ENCODE measurements around the gene GLB1L2. TPM values are rescaled to one million over a fixed set of nuclear protein-coding genes. Genes with fewer than 3 reads are reported as not detected.

The GLB1L2 gene
- total and polyA plus RNA-seq, 2 experiments from 2014 or later: 3.3 to 12.3 TPM

DNA sequence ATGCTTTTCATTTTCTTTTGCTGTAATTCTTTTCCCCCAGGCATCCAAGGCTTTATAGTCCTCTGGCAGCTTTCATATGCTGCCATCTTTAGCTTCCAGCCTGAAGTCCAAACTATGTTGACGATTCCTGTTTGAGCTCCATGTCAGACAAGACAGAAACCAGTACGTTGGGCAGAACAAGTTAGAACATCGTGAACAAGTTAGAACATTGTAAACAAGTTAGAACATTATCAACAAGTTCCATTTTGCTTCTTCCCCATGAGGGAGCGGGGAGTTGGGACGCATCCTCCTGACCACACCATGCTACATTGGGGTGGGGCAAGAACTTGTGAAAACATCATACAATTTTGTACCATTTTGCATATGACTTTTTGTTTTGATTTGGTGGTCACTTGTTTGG is 23.9 kb downstream of the GLB1L2 start (continued):
- TF ChIP-seq JUNB (IDR thresholded peaks at IDR 0.05; ENCODE audit: unreplicated experiment): no peak
- no peak for TF ChIP-seq ZNF331 (CRISPR knock-in tag; IDR thresholded peaks at IDR 0.05; ENCODE audit: low read depth)
- no peak for TF ChIP-seq STAT1 (IDR thresholded peaks at IDR 0.05; ENCODE audit: unreplicated experiment)
- TF ChIP-seq CREB1 (CRISPR knock-in tag; IDR thresholded peaks at IDR 0.05; ENCODE audit: low read depth): no peak
- TF ChIP-seq EZH2phosphoT487 (IDR thresholded peaks at IDR 0.05; ENCODE audit: unreplicated experiment): no peak
- TF ChIP-seq, protein P1, sequence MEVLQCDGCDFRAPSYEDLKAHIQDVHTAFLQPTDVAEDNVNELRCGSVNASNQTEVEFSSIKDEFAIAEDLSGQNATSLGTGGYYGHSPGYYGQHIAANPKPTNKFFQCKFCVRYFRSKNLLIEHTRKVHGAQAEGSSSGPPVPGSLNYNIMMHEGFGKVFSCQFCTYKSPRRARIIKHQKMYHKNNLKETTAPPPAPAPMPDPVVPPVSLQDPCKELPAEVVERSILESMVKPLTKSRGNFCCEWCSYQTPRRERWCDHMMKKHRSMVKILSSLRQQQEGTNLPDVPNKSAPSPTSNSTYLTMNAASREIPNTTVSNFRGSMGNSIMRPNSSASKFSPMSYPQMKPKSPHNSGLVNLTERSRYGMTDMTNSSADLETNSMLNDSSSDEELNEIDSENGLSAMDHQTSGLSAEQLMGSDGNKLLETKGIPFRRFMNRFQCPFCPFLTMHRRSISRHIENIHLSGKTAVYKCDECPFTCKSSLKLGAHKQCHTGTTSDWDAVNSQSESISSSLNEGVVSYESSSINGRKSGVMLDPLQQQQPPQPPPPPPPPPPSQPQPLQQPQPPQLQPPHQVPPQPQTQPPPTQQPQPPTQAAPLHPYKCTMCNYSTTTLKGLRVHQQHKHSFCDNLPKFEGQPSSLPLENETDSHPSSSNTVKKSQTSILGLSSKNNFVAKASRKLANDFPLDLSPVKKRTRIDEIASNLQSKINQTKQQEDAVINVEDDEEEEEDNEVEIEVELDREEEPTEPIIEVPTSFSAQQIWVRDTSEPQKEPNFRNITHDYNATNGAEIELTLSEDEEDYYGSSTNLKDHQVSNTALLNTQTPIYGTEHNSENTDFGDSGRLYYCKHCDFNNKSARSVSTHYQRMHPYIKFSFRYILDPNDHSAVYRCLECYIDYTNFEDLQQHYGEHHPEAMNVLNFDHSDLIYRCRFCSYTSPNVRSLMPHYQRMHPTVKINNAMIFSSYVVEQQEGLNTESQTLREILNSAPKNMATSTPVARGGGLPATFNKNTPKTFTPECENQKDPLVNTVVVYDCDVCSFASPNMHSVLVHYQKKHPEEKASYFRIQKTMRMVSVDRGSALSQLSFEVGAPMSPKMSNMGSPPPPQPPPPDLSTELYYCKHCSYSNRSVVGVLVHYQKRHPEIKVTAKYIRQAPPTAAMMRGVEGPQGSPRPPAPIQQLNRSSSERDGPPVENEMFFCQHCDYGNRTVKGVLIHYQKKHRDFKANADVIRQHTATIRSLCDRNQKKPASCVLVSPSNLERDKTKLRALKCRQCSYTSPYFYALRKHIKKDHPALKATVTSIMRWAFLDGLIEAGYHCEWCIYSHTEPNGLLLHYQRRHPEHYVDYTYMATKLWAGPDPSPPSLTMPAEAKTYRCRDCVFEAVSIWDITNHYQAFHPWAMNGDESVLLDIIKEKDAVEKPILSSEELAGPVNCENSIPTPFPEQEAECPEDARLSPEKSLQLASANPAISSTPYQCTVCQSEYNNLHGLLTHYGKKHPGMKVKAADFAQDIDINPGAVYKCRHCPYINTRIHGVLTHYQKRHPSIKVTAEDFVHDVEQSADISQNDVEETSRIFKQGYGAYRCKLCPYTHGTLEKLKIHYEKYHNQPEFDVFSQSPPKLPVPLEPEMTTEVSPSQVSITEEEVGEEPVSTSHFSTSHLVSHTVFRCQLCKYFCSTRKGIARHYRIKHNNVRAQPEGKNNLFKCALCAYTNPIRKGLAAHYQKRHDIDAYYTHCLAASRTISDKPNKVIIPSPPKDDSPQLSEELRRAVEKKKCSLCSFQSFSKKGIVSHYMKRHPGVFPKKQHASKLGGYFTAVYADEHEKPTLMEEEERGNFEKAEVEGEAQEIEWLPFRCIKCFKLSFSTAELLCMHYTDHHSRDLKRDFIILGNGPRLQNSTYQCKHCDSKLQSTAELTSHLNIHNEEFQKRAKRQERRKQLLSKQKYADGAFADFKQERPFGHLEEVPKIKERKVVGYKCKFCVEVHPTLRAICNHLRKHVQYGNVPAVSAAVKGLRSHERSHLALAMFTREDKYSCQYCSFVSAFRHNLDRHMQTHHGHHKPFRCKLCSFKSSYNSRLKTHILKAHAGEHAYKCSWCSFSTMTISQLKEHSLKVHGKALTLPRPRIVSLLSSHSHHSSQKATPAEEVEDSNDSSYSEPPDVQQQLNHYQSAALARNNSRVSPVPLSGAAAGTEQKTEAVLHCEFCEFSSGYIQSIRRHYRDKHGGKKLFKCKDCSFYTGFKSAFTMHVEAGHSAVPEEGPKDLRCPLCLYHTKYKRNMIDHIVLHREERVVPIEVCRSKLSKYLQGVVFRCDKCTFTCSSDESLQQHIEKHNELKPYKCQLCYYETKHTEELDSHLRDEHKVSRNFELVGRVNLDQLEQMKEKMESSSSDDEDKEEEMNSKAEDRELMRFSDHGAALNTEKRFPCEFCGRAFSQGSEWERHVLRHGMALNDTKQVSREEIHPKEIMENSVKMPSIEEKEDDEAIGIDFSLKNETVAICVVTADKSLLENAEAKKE (CRISPR knock-in tag; IDR thresholded peaks at IDR 0.05): no peak

GRCh38 chr11:134356656-134357544 is 25.1 kb downstream of the GLB1L2 start:
- peaks cover 2% of the 10 kb centered on the region; the same call in 2 of the 3 replicates for H3K36me3 Mint-ChIP-seq (ENCODE audit: low read depth)
- peaks cover 4% of the 10 kb centered on the region; the same call in 1 of the 3 replicates for H3K9me3 Mint-ChIP-seq
- no peaks in the 10 kb centered on the region for H3K79me2 ChIP-seq (replicated peaks; ENCODE audit: insufficient read depth)
- H3K27ac ChIP-seq (ENCODE audit: low read depth): no peak overlapping the region
- H3K4me1 ChIP-seq (ENCODE audit: insufficient read depth): no peaks in the 10 kb centered on the region
- no peak for ATAC-seq
- H3K36me3 ChIP-seq (ENCODE audit: insufficient read depth): no peaks in the 10 kb centered on the region
- no peak overlapping the region for H3K4me3 Mint-ChIP-seq
- no peak overlapping the region for H3K4me3 ChIP-seq
- no peaks in the 10 kb centered on the region for H4K20me1 ChIP-seq (replicated peaks; ENCODE audit: insufficient read depth)
- H3F3A ChIP-seq (replicated peaks; ENCODE audit: low read depth): no peaks in the 10 kb centered on the region; the same call in 1 of the 2 replicates
- no peak overlapping the region for H2AFZ ChIP-seq
- H3K4me2 ChIP-seq: no peak overlapping the region
- H3K27me3 ChIP-seq (ENCODE audit: insufficient read depth): 0 out of 2 replicates have a peak, but pooled peaks cover 3% of the 10 kb centered on the region
- no peaks in the 10 kb centered on the region for H3K9me2 ChIP-seq (ENCODE audit: insufficient read depth)
- no peak for DNase-seq (ENCODE audit: low spot score)
- H3K27ac Mint-ChIP-seq: no peak overlapping the region
- peaks cover 13% of the 10 kb centered on the region for H3K27me3 Mint-ChIP-seq (ENCODE audit: insufficient read depth, low read depth, poor library complexity)
- peaks cover 7% of the 10 kb centered on the region for H3K4me1 Mint-ChIP-seq
- TF ChIP-seq, protein P2, sequence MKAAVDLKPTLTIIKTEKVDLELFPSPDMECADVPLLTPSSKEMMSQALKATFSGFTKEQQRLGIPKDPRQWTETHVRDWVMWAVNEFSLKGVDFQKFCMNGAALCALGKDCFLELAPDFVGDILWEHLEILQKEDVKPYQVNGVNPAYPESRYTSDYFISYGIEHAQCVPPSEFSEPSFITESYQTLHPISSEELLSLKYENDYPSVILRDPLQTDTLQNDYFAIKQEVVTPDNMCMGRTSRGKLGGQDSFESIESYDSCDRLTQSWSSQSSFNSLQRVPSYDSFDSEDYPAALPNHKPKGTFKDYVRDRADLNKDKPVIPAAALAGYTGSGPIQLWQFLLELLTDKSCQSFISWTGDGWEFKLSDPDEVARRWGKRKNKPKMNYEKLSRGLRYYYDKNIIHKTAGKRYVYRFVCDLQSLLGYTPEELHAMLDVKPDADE (IDR thresholded peaks at IDR 0.05): no peak
- TF ChIP-seq, protein P1 (CRISPR knock-in tag; IDR thresholded peaks at IDR 0.05): no peak
- no peak for TF ChIP-seq JUNB (IDR thresholded peaks at IDR 0.05; ENCODE audit: unreplicated experiment)

All from GM23338 (cell line).